Vagina (tissue), 2 donors: Measurements from ENCODE around the gene CDK9. TPM values are rescaled to one million over a fixed set of nuclear protein-coding genes. Genes with fewer than 3 reads are reported as not detected.

Source experiments
- DNase-seq, 2 donors: peaks; one replicate each; pipeline ENCODE4 v3.0.0-alpha.2; 2017; ENCODE audit errors: extremely low spot score in 2 of 2
- H3K27ac ChIP-seq: fragments of 200-600 bp; sonication (generic); one replicate; pipeline ENCODE4 v1.5.1; 2019
- H3K27me3 ChIP-seq: fragments of 200-600 bp; sonication (generic); one replicate; pipeline ENCODE4 v1.5.1; 2019
- H3K36me3 ChIP-seq, 2 donors: fragments of 200-600 bp; sonication (generic); one replicate each; pipeline ENCODE4 v1.5.1; 2017 to 2019
- H3K4me1 ChIP-seq: fragments of 200-600 bp; sonication (generic); one replicate; pipeline ENCODE4 v1.5.1; 2019
- H3K4me3 ChIP-seq, 2 donors: fragments of 200-600 bp; sonication (generic); 1 replicate in 1 of 2; 2 replicates in 1 of 2; pipeline ENCODE4 v1.5.1; 2016 to 2019
- H3K9me3 ChIP-seq: fragments of 200-600 bp; sonication (generic); one replicate; pipeline ENCODE4 v1.5.1; 2019
- CTCF ChIP-seq, 3 experiments: fragments of 450-650 bp in 2 of 3; fragments of 200-600 bp in 1 of 3; sonication (generic) in 1 of 3; IDR thresholded peaks; one replicate each; pipeline ENCODE4 v1.5.1; 2017 to 2019; ENCODE audit warnings: antibody characterized with exemption in 3 of 3, mild to moderate bottlenecking in 2 of 3, moderate library complexity in 2 of 3
- POLR2A ChIP-seq, 2 donors: fragments of 450-650 bp; IDR thresholded peaks; one replicate each; pipeline ENCODE4 v1.6.1; 2017; ENCODE audit warnings: antibody characterized with exemption in 2 of 2, mild to moderate bottlenecking in 2 of 2, moderate library complexity in 2 of 2
- POLR2AphosphoS5 ChIP-seq, 2 donors: sonication (generic); formaldehyde crosslinking; IDR thresholded peaks; one replicate each; pipeline ENCODE4 v1.9.0; 2017; ENCODE audit warnings: antibody characterized with exemption in 2 of 2, mild to moderate bottlenecking in 2 of 2, low read depth in 1 of 2; ENCODE audit not compliant: insufficient read depth in 1 of 2
- intact Hi-C: fragments of 100-400 bp; cut with DNase I; formaldehyde crosslinking; loops from one replicate; pipeline ENCODE4 v1.15.1; 2023
- total RNA-seq: library from RNA; depleted of rRNA; stranded (reverse); fragments of >200 nt; gene quantifications from one replicate; pipeline ENCODE4 v1.2.3, GENCODE V29; 2016

The CDK9 gene
- total RNA-seq, 1 donor from 2014 or later: 66.3 TPM

- Histone ChIP-seq H3K36me3 (peaks cover 0 to 45% of the 10 kb centered on the region in 2 donors), H3K27ac (no peak overlapping the region), H3K4me1 (peaks cover 20% of the 10 kb centered on the region), H3K9me3 (no peaks in the 10 kb centered on the region), H3K27me3 (no peaks in the 10 kb centered on the region), H3K4me3 (no peak overlapping the region)
- no peak for DNase-seq
- intact Hi-C loops: no loop called here
- no peak for TF ChIP-seq POLR2AphosphoS5 (IDR thresholded peaks at IDR 0.05; ENCODE audit: insufficient read depth in 1 of 2, low read depth in 1 of 2)
- no peak for TF ChIP-seq CTCF (IDR thresholded peaks at IDR 0.05)
- no peak for TF ChIP-seq POLR2A (IDR thresholded peaks at IDR 0.05)
These were observed 22.6 kb downstream of the CDK9 start for GRCh38 chr9:127808347-127809001.

GRCh38 chr9:127809002-127809539, 23.2 kb downstream of the CDK9 start:
- Histone ChIP-seq H3K4me3 (no peak overlapping the region), H3K4me1 (peaks cover 14% of the 10 kb centered on the region), H3K27me3 (no peaks in the 10 kb centered on the region), H3K36me3 (peaks cover 0 to 51% of the 10 kb centered on the region in 2 donors), H3K9me3 (no peaks in the 10 kb centered on the region), H3K27ac (peak overlapping the region; percentile 36)
- TF ChIP-seq CTCF (IDR thresholded peaks at IDR 0.05): no peak
- TF ChIP-seq POLR2A (IDR thresholded peaks at IDR 0.05): no peak
- TF ChIP-seq POLR2AphosphoS5 (IDR thresholded peaks at IDR 0.05; ENCODE audit: insufficient read depth in 1 of 2, low read depth in 1 of 2): peak in 1 of 2 donors; percentile 7
- intact Hi-C loops: no loop called here
- DNase-seq: no peak

- Histone ChIP-seq H3K27me3 (no peaks in the 10 kb centered on the region), H3K4me1 (peaks cover 7% of the 10 kb centered on the region), H3K4me3 (no peak overlapping the region), H3K27ac (peak overlapping the region; percentile 39), H3K9me3 (no peaks in the 10 kb centered on the region), H3K36me3 (peaks cover 0 to 58% of the 10 kb centered on the region in 2 donors)
- TF ChIP-seq POLR2A (IDR thresholded peaks at IDR 0.05) (no peak), CTCF (IDR thresholded peaks at IDR 0.05) (no peak), POLR2AphosphoS5 (IDR thresholded peaks at IDR 0.05; ENCODE audit: insufficient read depth in 1 of 2, low read depth in 1 of 2) (no peak)
- peak in 1 of 2 donors; percentile 85 for DNase-seq
- intact Hi-C loops: no loop called here
These were observed 23.9 kb downstream of the CDK9 start for GRCh38 chr9:127809540-127810377.

- DNase-seq: peak in 1 of 2 donors; percentile 80
- peak overlapping the region; percentile 39 for H3K27ac ChIP-seq
- no peaks in the 10 kb centered on the region for H3K9me3 ChIP-seq
- H3K4me3 ChIP-seq: no peak overlapping the region
- intact Hi-C loops: no loop called here
- H3K27me3 ChIP-seq: no peaks in the 10 kb centered on the region
- no peak for TF ChIP-seq POLR2A (IDR thresholded peaks at IDR 0.05)
- no peak for TF ChIP-seq CTCF (IDR thresholded peaks at IDR 0.05)
- TF ChIP-seq POLR2AphosphoS5 (IDR thresholded peaks at IDR 0.05; ENCODE audit: insufficient read depth in 1 of 2, low read depth in 1 of 2): no peak
- H3K4me1 ChIP-seq: peaks cover 5% of the 10 kb centered on the region
- peaks cover 0 to 66% of the 10 kb centered on the region in 2 donors for H3K36me3 ChIP-seq
These were observed 24.7 kb downstream of the CDK9 start for GRCh38 chr9:127810378-127811187.
